ENCODE results near the gene TRANK1.
"Not testable (repeated sequence)": the region's sequence is repeated elsewhere in the genome, so short reads cannot be mapped to it uniquely, and the experiment has no call there.

Gene TRANK1

GRCh38 chr3:36890261-36890660 lies 54.6 kb downstream of the TRANK1 start:
- DNase-seq = no peak

GRCh38 chr3:36881735-36882134 lies 63.1 kb downstream of the TRANK1 start:
- no peak for DNase-seq

GRCh38 chr3:36879842-36880241 lies 65.0 kb downstream of the TRANK1 start:
- not testable (repeated sequence) for DNase-seq

GRCh38 chr3:36877930-36878685 lies 66.7 kb downstream of the TRANK1 start:
- no peak for DNase-seq

- peak; percentile 17 to 77 for DNase-seq
Observed at GRCh38 chr3:36876181-36876936, 68.5 kb downstream of the TRANK1 start.

GRCh38 chr3:36875397-36875796 lies 69.5 kb downstream of the TRANK1 start:
- no peak for DNase-seq

GRCh38 chr3:36874424-36874823 lies 70.4 kb downstream of the TRANK1 start:
- no peak for DNase-seq

- DNase-seq = no peak
Observed at GRCh38 chr3:36871379-36872126, 73.3 kb downstream of the TRANK1 start.

GRCh38 chr3:36868614-36869436 lies 76.0 kb downstream of the TRANK1 start:
- peak; percentile 44 to 59 for DNase-seq

- DNase-seq = no peak
Observed at GRCh38 chr3:36867810-36868209, 77.0 kb downstream of the TRANK1 start.

- DNase-seq = no peak
Observed at GRCh38 chr3:36866368-36866767, 78.5 kb downstream of the TRANK1 start.

GRCh38 chr3:36864180-36865053 lies 80.4 kb downstream of the TRANK1 start:
- no peak for DNase-seq

GRCh38 chr3:36862076-36862755 lies 82.6 kb downstream of the TRANK1 start:
- no peak for DNase-seq

- no peak for DNase-seq
Observed at GRCh38 chr3:36859494-36859893, 85.4 kb downstream of the TRANK1 start.

- no peak for DNase-seq
Observed at GRCh38 chr3:36852071-36852470, 92.8 kb downstream of the TRANK1 start.

GRCh38 chr3:36850743-36851142 lies 94.1 kb downstream of the TRANK1 start:
- DNase-seq = no peak

GRCh38 chr3:36846406-36846805 lies 98.4 kb downstream of the TRANK1 start:
- no peak for DNase-seq

GRCh38 chr3:36843065-36844051 lies 101.5 kb downstream of the TRANK1 start:
- peak; percentile 34 to 47 for DNase-seq

GRCh38 chr3:36842275-36842674 lies 102.6 kb downstream of the TRANK1 start:
- DNase-seq = no peak

- no peak for DNase-seq
Observed at GRCh38 chr3:36840453-36840921, 104.4 kb downstream of the TRANK1 start.
